IPS-18a (cell line): ENCODE data around the gene SH3YL1.
A peak's percentile ranks its signal among the peaks of the same experiment; 100 is the strongest.

Experiments
- H3K27ac ChIP-seq: one replicate; pipeline ENCODE4 v1.5.1; 2013; ENCODE audit warnings: low read length
- H3K27me3 ChIP-seq: one replicate; pipeline ENCODE4 v1.6.1; 2013; ENCODE audit warnings: mild to moderate bottlenecking, low read length; ENCODE audit not compliant: control insufficient read depth, insufficient read depth
- H3K36me3 ChIP-seq: one replicate; pipeline ENCODE4 v1.6.1; 2013; ENCODE audit warnings: low read depth, low read length; ENCODE audit not compliant: control insufficient read depth
- H3K4me1 ChIP-seq: one replicate; pipeline ENCODE4 v1.6.1; 2013; ENCODE audit warnings: low read depth, low read length; ENCODE audit not compliant: control insufficient read depth
- H3K4me3 ChIP-seq: one replicate; pipeline ENCODE4 v1.5.1; 2013; ENCODE audit warnings: low read length
- H3K9ac ChIP-seq: one replicate; pipeline ENCODE4 v1.6.1; 2013; ENCODE audit warnings: mild to moderate bottlenecking, low read length, moderate library complexity
- H3K9me3 ChIP-seq: one replicate; pipeline ENCODE4 v1.6.1; 2013; ENCODE audit warnings: low read depth, low read length; ENCODE audit not compliant: control insufficient read depth

The SH3YL1 gene

GRCh38 chr2:263774-264492 lies at the start of gene SH3YL1:
Gene SH3YL1 (minus strand): TSS chr2:264032. CDS start chr2:263984, 48 bp downstream.
- H3K9me3 ChIP-seq, result no peaks in the 10 kb centered on the region
- peak within 1 kb of the TSS; percentile 72 for H3K27ac ChIP-seq
- peak within 1 kb of the TSS; percentile 93 for H3K9ac ChIP-seq
- peaks cover 23% of the 10 kb centered on the region for H3K27me3 ChIP-seq
- H3K36me3 ChIP-seq, result no peaks in the 10 kb centered on the region
- H3K4me1 ChIP-seq, result peaks cover 3% of the 10 kb centered on the region
- peak within 1 kb of the TSS; percentile 96 for H3K4me3 ChIP-seq

- Histone ChIP-seq H3K27me3 (no peaks in the 10 kb centered on the region), H3K4me3 (no peak overlapping the region), H3K36me3 (no peaks in the 10 kb centered on the region), H3K4me1 (peaks cover 18% of the 10 kb centered on the region), H3K27ac (no peak overlapping the region), H3K9me3 (no peaks in the 10 kb centered on the region), H3K9ac (no peak overlapping the region)
Measured at GRCh38 chr2:310994-311393, 47.2 kb upstream of the SH3YL1 start.

GRCh38 chr2:309954-310510 lies 46.2 kb upstream of the SH3YL1 start:
- no peaks in the 10 kb centered on the region for H3K9me3 ChIP-seq
- H3K4me1 ChIP-seq, result peaks cover 18% of the 10 kb centered on the region
- H3K27ac ChIP-seq, result no peak overlapping the region
- H3K36me3 ChIP-seq, result no peaks in the 10 kb centered on the region
- no peaks in the 10 kb centered on the region for H3K27me3 ChIP-seq
- no peak overlapping the region for H3K4me3 ChIP-seq
- no peak overlapping the region for H3K9ac ChIP-seq

GRCh38 chr2:309148-309953 lies 45.5 kb upstream of the SH3YL1 start:
- Histone ChIP-seq H3K4me3 (no peak overlapping the region), H3K27ac (no peak overlapping the region), H3K9ac (no peak overlapping the region), H3K4me1 (peaks cover 18% of the 10 kb centered on the region), H3K36me3 (no peaks in the 10 kb centered on the region), H3K9me3 (no peaks in the 10 kb centered on the region), H3K27me3 (no peaks in the 10 kb centered on the region)

- Histone ChIP-seq H3K4me1 (peaks cover 14% of the 10 kb centered on the region), H3K4me3 (no peak overlapping the region), H3K27me3 (no peaks in the 10 kb centered on the region), H3K27ac (no peak overlapping the region), H3K9ac (no peak overlapping the region), H3K9me3 (no peaks in the 10 kb centered on the region), H3K36me3 (no peaks in the 10 kb centered on the region)
Measured at GRCh38 chr2:305366-305765, 41.5 kb upstream of the SH3YL1 start.

GRCh38 chr2:296354-296753 lies 32.5 kb upstream of the SH3YL1 start:
- Histone ChIP-seq H3K4me1 (no peaks in the 10 kb centered on the region), H3K36me3 (no peaks in the 10 kb centered on the region), H3K9ac (no peak overlapping the region), H3K27ac (no peak overlapping the region), H3K9me3 (no peaks in the 10 kb centered on the region), H3K27me3 (peaks cover 1% of the 10 kb centered on the region), H3K4me3 (no peak overlapping the region)

- H3K9ac ChIP-seq, result no peak overlapping the region
- H3K4me1 ChIP-seq, result no peaks in the 10 kb centered on the region
- H3K4me3 ChIP-seq, result no peak overlapping the region
- peaks cover 14% of the 10 kb centered on the region for H3K27me3 ChIP-seq
- no peaks in the 10 kb centered on the region for H3K36me3 ChIP-seq
- H3K27ac ChIP-seq, result no peak overlapping the region
- H3K9me3 ChIP-seq, result no peaks in the 10 kb centered on the region
Measured at GRCh38 chr2:295090-295489, 31.3 kb upstream of the SH3YL1 start.

GRCh38 chr2:290090-290722 lies 26.4 kb upstream of the SH3YL1 start:
- Histone ChIP-seq H3K27me3 (peaks cover 57% of the 10 kb centered on the region), H3K27ac (no peak overlapping the region), H3K4me1 (peaks cover 19% of the 10 kb centered on the region), H3K9ac (no peak overlapping the region), H3K4me3 (peak overlapping the region; percentile 68), H3K36me3 (no peaks in the 10 kb centered on the region), H3K9me3 (no peaks in the 10 kb centered on the region)

- Histone ChIP-seq H3K4me3 (peak overlapping the region; percentile 68), H3K9ac (no peak overlapping the region), H3K27ac (no peak overlapping the region), H3K4me1 (peaks cover 26% of the 10 kb centered on the region), H3K36me3 (no peaks in the 10 kb centered on the region), H3K9me3 (no peaks in the 10 kb centered on the region), H3K27me3 (peaks cover 59% of the 10 kb centered on the region)
Measured at GRCh38 chr2:289362-290089, 25.7 kb upstream of the SH3YL1 start.

- Histone ChIP-seq H3K27ac (no peak overlapping the region), H3K4me1 (peaks cover 32% of the 10 kb centered on the region), H3K36me3 (no peaks in the 10 kb centered on the region), H3K4me3 (peak overlapping the region; percentile 68), H3K27me3 (peaks cover 59% of the 10 kb centered on the region), H3K9me3 (no peaks in the 10 kb centered on the region), H3K9ac (no peak overlapping the region)
Measured at GRCh38 chr2:288758-289361, 25.0 kb upstream of the SH3YL1 start.
